CD4-positive, alpha-beta T cell treated with Interleukin-15 for 4 hours (primary cell): ENCODE measurements around the gene FARP1.

ENCODE experiments used
- DNase-seq: peaks from one replicate; pipeline ENCODE4 v3.0.0-alpha.2; 2020; ENCODE audit warnings: low spot score

Gene FARP1

DNA sequence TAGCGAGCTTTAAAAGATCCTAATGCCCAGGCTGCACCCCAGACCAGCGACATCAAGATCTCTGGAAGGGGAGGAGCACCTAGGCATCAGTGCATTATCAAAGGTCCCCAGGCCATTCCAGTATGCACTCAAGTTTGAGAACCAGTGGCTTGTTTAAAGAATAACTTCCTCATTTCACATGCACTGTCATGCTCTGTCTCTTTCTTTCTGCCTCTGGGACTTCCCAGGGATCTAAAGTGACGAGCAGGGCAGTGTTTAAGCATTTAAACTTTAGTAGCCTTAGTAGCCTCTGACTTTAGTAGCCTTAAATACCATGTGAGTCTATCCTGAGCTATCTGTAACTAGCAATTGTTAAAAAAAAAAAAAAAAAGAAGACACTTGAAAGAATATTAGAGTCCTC is 8.9 kb upstream of the FARP1 start:
- DNase-seq, result no peak

DNA sequence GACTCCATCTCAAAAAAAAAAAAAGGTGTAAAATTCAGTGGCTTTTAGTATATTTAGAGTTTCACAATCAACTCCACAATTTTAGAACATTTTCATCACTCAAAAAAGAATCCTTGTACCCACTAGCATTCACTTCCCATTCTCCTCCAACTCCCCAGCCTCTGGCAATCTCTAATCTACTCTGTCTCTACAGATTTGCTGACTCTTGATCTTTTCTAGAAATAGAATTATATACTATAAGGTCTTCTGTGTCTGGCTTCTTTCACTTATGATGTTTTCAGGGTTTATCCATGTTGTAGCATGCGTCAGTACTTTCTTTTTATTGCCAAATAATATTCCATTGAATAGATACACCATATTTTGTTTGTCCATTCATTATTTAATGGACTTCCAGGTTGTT is 8.0 kb upstream of the FARP1 start:
- DNase-seq, result no peak

DNA sequence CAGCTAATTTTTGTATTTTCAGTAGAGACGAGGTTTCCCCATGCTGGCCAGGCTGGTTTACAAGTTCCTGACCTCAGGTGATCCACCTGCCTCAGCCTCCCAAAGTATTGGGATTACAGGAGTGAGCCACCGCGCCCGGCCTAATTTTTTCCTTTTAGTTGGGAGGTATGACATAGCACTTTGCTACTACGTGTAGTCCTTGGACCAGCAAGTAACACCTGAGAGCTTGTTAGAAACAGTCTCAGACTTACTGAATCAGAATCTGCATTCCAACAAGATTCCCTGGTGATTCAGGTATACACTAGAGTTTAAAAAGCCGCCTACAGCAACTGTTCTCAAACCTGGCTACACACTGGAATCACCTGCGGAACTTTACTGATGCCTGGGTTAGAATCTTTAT is 1.8 kb upstream of the FARP1 start:
- no peak for DNase-seq

GRCh38 chr13:98141509-98142379 is 1.1 kb upstream of the FARP1 start:
- no peak for DNase-seq

DNA sequence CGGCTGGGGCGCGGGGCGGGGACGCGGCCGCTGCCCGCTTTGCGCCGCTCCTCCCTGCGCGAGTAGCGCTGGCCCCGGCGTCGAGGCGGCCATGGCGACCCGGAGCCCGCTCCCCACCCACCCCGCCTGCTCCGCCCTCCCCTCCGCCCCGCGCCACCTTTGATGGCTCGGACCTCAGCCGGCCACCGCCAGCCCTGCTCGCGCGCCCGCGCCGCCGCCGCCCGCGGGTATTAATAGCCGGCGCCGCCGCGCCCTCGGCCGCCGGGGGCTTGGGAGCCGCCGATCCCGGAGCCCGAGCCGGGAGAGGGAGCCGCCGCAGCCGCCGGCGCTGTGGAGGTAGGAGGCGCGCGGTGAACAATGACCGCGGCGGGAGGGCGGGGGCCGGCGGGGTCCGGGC is 261 bp downstream of the FARP1 start:
- no peak for DNase-seq

- no peak for DNase-seq
Observed at GRCh38 chr13:98143601-98144026, 720 bp downstream of the FARP1 start.

DNA sequence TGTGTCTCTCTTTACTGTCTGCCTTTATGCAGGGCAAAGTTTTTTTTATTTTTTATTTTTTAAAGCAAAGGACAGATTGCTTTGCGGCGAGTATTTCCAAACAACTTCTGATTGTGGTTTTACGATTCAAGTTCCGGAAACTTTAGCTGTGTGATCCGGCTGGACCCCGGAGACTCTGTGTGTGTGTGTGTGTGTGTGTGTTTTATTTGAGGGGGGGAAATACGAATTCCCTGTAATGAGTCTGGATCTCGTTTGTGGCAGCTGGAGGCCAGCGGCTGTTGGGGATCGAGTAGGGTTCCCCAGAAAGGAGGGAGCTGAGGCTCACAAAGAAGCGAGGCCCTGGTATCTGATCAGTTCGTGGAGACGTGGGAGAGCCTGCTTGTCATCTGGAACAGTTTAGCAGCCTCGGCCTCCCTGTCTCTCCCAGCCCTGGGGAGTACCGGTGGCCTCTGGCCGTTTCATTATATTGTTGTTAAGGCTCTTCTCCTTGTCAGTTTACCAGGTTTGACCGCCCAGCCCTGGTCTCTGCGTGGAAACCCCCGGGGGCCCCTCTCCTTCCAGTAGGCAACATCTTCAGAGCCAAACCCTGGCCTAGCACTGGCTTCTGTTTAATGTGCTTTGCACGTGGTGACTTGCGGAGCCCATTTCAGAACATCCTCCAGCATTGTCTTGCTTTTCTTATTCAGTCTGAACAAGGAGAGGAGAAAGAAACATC is 1.3 kb downstream of the FARP1 start:
- no peak for DNase-seq

DNA sequence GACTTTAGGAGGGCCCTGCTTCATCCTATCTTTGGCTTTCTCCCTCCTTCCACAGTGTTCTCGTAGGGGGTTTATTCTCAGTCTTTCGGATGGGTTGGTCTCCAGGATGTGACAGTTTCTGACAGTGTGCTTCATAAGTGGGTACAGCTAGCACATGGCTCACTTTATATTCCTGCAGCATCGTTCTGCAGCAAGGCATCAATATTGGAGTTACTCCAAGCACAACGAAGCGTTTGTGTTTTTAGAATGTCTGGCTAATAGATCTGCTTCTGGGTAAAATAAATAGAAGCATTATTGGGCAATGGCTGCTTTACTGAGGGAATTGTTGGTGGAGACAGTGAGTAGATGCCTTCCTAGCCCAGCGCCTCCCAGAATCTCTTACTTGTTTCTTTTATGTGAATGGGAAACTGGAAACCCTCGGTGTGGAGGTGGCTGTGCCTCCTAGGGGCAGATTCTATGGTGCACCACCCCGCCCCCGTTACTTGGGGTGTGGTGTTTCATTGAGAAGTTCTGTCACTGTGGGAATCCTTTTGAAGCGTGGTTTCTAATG is 2.0 kb downstream of the FARP1 start:
- no peak for DNase-seq

DNA sequence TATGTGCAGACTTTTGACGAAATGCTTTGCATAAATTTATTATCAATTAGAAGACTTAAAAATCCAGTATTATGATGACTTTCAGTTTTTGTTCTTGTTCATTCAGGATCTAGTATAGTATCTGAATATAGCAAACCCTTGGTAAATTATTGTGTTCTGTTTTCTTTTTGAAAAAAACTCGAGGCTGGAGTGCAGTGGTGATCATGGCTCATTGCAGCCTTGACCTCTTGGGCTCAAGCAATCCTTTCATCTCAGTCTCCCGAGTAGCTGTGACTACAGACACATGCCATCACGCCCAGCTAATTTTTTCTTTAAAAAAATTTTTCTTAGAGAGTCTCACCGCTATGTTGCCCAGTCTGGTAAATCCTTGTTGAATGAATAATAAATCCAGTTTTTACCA is 4.6 kb downstream of the FARP1 start:
- no peak for DNase-seq

GRCh38 chr13:98150832-98151479 is 8.1 kb downstream of the FARP1 start:
- DNase-seq, result no peak

DNA sequence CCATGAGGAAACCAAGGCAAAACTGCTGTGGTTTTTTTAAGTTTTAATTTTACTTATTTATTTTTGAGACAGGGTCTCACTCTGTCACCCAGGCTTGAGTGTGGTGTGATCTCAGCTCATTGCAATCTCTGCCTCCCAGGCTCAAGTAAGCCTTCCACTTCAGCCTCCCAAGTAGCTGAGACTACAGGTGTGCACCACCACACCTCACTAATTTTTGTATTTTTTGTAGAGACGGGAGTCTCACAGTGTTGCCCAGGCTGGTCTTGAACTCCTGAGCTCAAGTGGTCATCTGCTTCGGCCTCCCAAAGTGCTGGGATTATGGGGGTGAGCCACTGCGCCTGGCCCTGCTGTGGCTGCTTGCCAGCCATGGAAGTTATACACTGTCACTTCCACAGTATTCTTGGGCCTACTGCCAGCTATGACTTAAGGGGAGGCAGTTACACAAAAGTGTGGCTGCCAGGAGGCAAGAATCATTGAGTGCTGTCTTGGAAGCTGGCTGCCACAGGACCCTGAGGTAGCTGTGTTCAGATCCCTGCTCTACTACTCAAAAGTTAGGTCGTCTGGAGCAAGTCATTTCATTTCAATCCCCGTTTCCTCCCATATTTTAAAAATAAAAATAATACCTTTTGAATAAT is 12.7 kb downstream of the FARP1 start:
- DNase-seq, result no peak

- DNase-seq, result no peak
Observed at GRCh38 chr13:98156259-98156658, 13.4 kb downstream of the FARP1 start.

- no peak for DNase-seq
Observed at GRCh38 chr13:98157188-98157587, 14.3 kb downstream of the FARP1 start.

DNA sequence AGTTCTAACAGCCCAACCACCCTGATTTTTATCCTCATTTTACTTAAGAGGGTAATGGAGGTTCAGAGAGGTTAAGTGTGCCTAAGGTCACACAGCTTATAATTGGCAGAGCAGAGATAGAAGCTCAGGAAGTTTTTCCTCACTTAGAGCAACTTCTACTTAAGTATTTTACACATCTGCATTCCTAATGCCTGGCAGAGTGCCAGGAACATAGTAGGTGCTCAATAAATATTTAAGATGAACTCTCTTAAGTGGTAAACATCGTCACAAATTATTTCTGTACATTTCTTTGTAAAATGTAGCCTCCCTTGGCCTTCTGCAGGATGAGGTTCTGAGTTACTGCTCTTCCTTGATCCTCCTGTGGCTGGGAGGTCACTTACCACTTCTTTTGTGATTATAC is 14.7 kb downstream of the FARP1 start:
- no peak for DNase-seq

DNA sequence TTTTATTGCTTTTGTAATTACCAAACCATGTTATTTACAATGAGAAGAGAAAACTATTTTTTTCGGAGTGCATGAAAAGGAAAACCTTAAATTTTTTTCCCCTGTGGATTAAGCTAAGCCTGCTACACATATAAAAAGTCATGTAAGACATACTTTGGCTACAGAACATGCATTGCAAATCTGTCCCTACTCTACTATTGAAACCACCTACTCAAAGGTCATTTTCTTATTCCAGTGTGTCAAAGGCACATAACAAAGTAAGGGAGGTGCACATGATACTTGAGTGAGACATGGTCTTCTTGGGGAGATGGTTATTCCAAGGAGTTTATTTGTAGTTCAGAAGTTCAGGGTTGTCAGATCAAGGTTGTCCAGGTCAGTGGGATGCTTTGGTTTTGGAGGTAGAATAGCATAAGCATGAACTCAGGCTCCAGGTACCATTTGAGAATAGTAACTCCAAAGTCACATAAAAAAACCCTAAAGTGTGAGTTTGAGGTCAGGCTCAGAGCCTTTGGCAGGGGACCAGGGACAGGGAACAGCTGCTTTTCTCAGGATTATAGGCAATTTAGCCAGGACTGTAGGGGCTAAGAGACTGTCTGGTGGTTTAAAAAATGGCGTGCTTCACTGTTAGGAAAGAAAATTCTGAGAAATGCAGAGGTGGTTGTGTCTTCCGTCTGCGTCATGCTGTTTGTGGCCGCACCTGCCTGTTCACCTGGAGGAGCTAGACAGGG is 15.4 kb downstream of the FARP1 start:
- DNase-seq, result no peak

GRCh38 chr13:98162935-98163334 is 20.0 kb downstream of the FARP1 start:
- DNase-seq, result no peak

DNA sequence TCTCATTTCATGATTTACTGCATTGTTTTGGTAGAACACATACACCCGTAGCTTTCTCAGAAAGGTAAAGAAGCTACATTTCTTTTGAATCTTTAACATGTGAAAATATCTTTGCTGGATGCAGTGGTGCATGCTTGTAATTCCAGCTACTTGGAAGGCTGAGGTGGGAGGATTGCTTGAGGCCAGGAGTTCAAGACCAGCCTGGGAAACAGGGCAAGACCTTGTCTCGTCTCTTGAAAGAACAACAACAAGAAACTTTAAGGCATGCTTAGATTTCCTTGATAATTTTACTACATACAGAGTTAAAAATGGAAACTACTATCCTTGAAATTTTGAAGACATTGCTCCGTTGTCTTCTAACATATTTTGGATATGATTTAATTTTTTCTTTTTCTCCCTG is 26.4 kb downstream of the FARP1 start:
- no peak for DNase-seq

- DNase-seq, result no peak
Observed at GRCh38 chr13:98171900-98172589, 29.2 kb downstream of the FARP1 start.

GRCh38 chr13:98172590-98173422 is 29.9 kb downstream of the FARP1 start:
- DNase-seq, result no peak
